ENCODE results near the gene GRIN3B. TPM values are rescaled to one million over a fixed set of nuclear protein-coding genes. Genes with fewer than 3 reads are reported as not detected.

GRIN3B gene
- polyA plus RNA-seq, 1 experiment, result 0.38 TPM

DNA sequence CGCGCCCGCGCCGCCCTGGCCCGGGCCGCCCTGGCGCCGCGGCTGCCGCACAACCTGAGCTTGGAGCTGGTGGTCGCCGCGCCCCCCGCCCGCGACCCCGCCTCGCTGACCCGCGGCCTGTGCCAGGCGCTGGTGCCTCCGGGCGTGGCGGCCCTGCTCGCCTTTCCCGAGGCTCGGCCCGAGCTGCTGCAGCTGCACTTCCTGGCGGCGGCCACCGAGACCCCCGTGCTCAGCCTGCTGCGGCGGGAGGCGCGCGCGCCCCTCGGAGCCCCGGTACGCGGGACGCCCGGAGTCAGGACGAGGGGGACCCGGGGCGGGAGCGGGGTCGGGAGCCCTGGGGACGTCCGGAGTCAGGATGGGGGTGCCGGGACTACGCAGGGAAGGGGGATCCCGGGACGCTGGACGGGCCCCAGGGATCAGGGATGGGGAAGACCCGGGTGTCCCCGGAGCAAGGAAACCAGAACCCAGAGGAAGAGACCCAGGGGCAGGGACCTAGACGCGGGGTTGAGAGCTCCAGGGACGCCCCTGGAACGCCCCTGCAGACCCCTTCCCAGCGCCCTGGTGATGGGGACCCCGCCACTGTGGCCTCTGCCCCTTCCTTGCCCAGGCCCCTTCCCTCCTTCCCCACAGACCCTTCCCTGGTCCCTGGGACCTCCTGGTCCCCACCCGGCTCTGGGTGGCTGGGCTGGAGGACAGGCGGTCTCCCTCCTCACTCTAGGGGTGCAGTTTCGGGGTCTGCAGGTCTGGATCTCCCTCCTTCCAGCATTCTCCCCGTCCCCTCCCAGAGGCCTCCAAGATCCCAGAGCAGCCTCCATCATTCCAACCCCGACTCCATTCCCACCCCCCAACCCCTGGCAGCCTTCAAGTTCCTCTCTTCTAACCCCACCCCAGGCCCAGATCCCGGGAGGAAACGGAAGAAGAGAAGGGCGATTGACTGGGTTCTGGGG lies 645 bp downstream of the GRIN3B start:
- no peak for TF ChIP-seq CTCF (IDR thresholded peaks at IDR 0.05; ENCODE audit: low read depth, low read length)
- Histone ChIP-seq H3K27me3 (ENCODE audit: control insufficient read depth, insufficient read depth, low read length) (peaks cover 35% of the 10 kb centered on the region), H3K4me3 (ENCODE audit: low read depth, low read length) (no peak overlapping the region), H3K27ac (ENCODE audit: low read depth, low read length) (no peak overlapping the region), H3K9me3 (ENCODE audit: control insufficient read depth, insufficient read depth, low read length) (peaks cover 12% of the 10 kb centered on the region; the same call in 1 of the 2 replicates)
- CTCF ChIA-PET, result interaction anchor here (0.6 to 1.1 kb wide), 4 partner anchors 95 to 158 kb away, joined by 3 to 7 read pairs (median 3); no protein-coding TSS in a partner anchor
- DNase-seq (ENCODE audit: low read depth, low spot score), result no peak
- POLR2A ChIA-PET, result interaction anchor here (0.7 to 0.8 kb wide), 2 partner anchors 118 to 268 kb away, joined by 3 to 5 read pairs; no protein-coding TSS in a partner anchor

DNA sequence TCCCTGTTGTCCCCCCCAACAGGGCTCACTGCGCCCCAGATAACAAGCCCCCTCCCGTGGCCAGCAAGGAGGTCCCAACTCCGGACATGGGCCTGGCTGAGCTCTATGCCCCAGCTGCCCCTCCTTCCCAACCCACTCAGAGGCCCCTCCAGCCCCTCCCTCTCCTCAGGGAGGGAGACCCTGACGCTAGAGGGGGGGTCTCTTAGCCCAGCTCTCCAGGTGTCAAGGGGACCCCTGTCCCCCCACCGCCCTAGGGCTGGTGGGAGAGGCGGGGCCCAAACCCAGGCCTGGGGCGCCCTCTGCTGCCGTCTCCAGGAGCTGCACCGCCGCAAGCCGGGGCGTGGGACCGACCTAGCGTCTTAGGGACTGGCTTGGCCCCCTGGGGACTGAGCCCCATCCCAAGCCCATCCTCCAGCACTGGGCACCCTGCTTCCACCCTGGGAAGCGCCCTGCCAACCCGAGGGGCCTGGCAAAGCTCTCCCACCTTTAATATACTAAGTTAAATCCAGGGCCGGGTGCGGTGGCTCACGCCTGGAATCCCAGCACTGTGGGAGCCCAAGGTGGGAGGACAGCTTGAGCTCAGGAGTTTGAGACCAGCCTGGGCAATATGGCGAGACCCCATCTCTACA lies 1.4 kb downstream of the GRIN3B start:
- Histone ChIP-seq H3K27ac (ENCODE audit: low read depth, low read length) (no peak overlapping the region), H3K9me3 (ENCODE audit: control insufficient read depth, insufficient read depth, low read length) (peaks cover 12% of the 10 kb centered on the region; the same call in 1 of the 2 replicates), H3K27me3 (ENCODE audit: control insufficient read depth, insufficient read depth, low read length) (peaks cover 28% of the 10 kb centered on the region), H3K4me3 (ENCODE audit: low read depth, low read length) (no peak overlapping the region)
- peak; percentile 78 for TF ChIP-seq CTCF (IDR thresholded peaks at IDR 0.05; ENCODE audit: low read depth, low read length)
- ChIA-PET POLR2A (interaction anchor here (0.6 to 0.8 kb wide), 3 partner anchors 51 to 267 kb away, joined by 3 to 5 read pairs (median 4); no protein-coding TSS in a partner anchor), CTCF (interaction anchor here (0.6 to 1.1 kb wide), 3 partner anchors 96 to 153 kb away, joined by 3 read pairs; no protein-coding TSS in a partner anchor)
- no peak for DNase-seq (ENCODE audit: low read depth, low spot score)

DNA sequence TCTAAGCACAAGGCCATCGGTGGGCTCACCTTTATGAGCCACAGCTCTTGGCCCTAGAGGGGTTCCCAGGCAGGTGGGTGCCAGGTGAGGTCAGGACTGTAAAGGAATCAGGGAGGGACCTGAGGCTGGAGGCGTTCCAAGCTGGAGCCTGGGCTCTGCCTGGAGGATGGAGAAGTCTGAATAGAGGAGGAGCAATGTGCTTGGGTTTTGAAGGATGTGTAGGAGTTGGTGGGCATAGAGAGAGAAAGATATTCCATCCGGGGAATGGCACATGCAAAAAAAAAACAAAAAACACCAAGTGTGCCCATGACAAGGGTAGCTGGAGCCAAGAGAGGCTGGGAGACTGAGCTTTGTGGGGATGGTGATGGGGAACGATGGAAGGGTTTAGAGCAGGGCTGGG lies 2.4 kb downstream of the GRIN3B start:
- H3K9me3 ChIP-seq (ENCODE audit: control insufficient read depth, insufficient read depth, low read length), result peaks cover 12% of the 10 kb centered on the region; the same call in 1 of the 2 replicates
- H3K27ac ChIP-seq (ENCODE audit: low read depth, low read length), result no peak overlapping the region
- no peak overlapping the region for H3K4me3 ChIP-seq (ENCODE audit: low read depth, low read length)
- POLR2A ChIA-PET, result no interaction called here
- CTCF ChIA-PET, result interaction anchor here (0.6 kb wide), 1 partner anchor 124 kb away, joined by 3 read pairs; no protein-coding TSS in a partner anchor
- DNase-seq (ENCODE audit: low read depth, low spot score), result no peak
- peaks cover 26% of the 10 kb centered on the region for H3K27me3 ChIP-seq (ENCODE audit: control insufficient read depth, insufficient read depth, low read length)
- no peak for TF ChIP-seq CTCF (IDR thresholded peaks at IDR 0.05; ENCODE audit: low read depth, low read length)

DNA sequence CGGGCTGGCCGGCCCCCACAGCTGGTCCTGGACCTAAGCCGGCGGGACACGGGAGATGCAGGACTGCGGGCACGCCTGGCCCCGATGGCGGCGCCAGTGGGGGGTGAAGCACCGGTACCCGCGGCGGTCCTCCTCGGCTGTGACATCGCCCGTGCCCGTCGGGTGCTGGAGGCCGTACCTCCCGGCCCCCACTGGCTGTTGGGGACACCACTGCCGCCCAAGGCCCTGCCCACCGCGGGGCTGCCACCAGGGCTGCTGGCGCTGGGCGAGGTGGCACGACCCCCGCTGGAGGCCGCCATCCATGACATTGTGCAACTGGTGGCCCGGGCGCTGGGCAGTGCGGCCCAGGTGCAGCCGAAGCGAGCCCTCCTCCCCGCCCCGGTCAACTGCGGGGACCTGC lies 3.1 kb downstream of the GRIN3B start:
- DNase-seq (ENCODE audit: low read depth, low spot score), result no peak
- TF ChIP-seq CTCF (IDR thresholded peaks at IDR 0.05; ENCODE audit: low read depth, low read length), result no peak
- Histone ChIP-seq H3K9me3 (ENCODE audit: control insufficient read depth, insufficient read depth, low read length) (peaks cover 12% of the 10 kb centered on the region; the same call in 1 of the 2 replicates), H3K27me3 (ENCODE audit: control insufficient read depth, insufficient read depth, low read length) (peaks cover 20% of the 10 kb centered on the region), H3K27ac (ENCODE audit: low read depth, low read length) (no peak overlapping the region), H3K4me3 (ENCODE audit: low read depth, low read length) (no peak overlapping the region)
- ChIA-PET POLR2A (no interaction called here), CTCF (interaction anchor here (0.5 kb wide), 1 partner anchor 121 kb away, joined by 3 read pairs; no protein-coding TSS in a partner anchor)

All from AG04450 (cell line).